Mesothelial cell of epicardium (in vitro differentiated cells): ENCODE data around the gene MTMR4. TPM values are rescaled to one million over a fixed set of nuclear protein-coding genes. Genes with fewer than 3 reads are reported as not detected.

Experiments
- DNase-seq, 2 experiments: peaks; one replicate each; pipeline ENCODE4 v3.0.0; 2021; ENCODE audit warnings: low spot score in 2 of 2; ENCODE audit not compliant: unreplicated experiment in 2 of 2
- H3K27ac Mint-ChIP-seq: 2 replicates; pipeline ENCODE4 v1.8.0; 2021; ENCODE audit warnings: mixed read lengths
- H3K27me3 Mint-ChIP-seq: 2 replicates; pipeline ENCODE4 v1.8.0; 2021; ENCODE audit warnings: low read depth, mixed read lengths
- H3K36me3 Mint-ChIP-seq: 2 replicates; pipeline ENCODE4 v1.8.0; 2021; ENCODE audit warnings: mixed read lengths
- H3K4me1 Mint-ChIP-seq: 2 replicates; pipeline ENCODE4 v1.8.0; 2021; ENCODE audit warnings: mixed read lengths
- H3K4me3 Mint-ChIP-seq: 2 replicates; pipeline ENCODE4 v1.8.0; 2021; ENCODE audit warnings: mild to moderate bottlenecking, moderate library complexity, mixed read lengths
- H3K9me3 Mint-ChIP-seq: 2 replicates; pipeline ENCODE4 v1.8.0; 2021; ENCODE audit warnings: mixed read lengths
- total RNA-seq: library from RNA; stranded (reverse); gene quantifications from 3 replicates; pipeline ENCODE4 v1.2.1, GENCODE V29; 2021
- TF ChIP-seq, protein P1 (sequence below): fragments of 200-600 bp; sonication (generic); IDR thresholded peaks from one replicate; pipeline ENCODE4 v1.5.0; 2021; ENCODE audit warnings: antibody characterized with exemption; ENCODE audit not compliant: unreplicated experiment

Gene MTMR4
- total RNA-seq, 1 donor from 2014 or later, result 73.1 TPM

- no peak overlapping the region for H3K27ac Mint-ChIP-seq
- no peaks in the 10 kb centered on the region for H3K9me3 Mint-ChIP-seq
- H3K27me3 Mint-ChIP-seq, result peaks cover 60% of the 10 kb centered on the region
- no peak for DNase-seq
- no peaks in the 10 kb centered on the region for H3K36me3 Mint-ChIP-seq
- TF ChIP-seq, protein P1, sequence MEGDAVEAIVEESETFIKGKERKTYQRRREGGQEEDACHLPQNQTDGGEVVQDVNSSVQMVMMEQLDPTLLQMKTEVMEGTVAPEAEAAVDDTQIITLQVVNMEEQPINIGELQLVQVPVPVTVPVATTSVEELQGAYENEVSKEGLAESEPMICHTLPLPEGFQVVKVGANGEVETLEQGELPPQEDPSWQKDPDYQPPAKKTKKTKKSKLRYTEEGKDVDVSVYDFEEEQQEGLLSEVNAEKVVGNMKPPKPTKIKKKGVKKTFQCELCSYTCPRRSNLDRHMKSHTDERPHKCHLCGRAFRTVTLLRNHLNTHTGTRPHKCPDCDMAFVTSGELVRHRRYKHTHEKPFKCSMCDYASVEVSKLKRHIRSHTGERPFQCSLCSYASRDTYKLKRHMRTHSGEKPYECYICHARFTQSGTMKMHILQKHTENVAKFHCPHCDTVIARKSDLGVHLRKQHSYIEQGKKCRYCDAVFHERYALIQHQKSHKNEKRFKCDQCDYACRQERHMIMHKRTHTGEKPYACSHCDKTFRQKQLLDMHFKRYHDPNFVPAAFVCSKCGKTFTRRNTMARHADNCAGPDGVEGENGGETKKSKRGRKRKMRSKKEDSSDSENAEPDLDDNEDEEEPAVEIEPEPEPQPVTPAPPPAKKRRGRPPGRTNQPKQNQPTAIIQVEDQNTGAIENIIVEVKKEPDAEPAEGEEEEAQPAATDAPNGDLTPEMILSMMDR, result no peak
- H3K4me3 Mint-ChIP-seq, result peak overlapping the region; percentile 46
- H3K4me1 Mint-ChIP-seq, result peaks cover 8% of the 10 kb centered on the region
Observed at GRCh38 chr17:58530655-58531054, 16.2 kb upstream of the MTMR4 start.

DNA sequence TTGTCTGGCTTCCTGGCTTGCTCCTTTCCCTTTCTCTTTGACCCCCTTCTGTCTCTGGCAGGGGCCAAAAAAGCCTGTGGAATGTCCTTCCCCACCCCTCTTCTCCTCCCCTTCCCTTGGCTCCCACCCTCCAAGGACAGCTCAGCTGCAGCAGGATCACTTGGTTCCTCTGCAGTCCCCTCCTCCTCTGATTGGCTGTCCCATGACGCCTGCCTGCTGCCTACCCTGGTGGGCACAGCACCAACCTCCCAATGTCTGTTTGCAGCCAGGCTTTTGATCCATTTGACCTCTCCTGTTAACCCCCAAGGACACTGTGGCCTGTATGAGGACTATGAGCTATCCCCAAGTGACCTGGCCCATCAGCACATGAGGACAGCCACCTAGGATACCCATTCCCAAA, 14.8 kb upstream of the MTMR4 start:
- no peak for DNase-seq
- Mint-ChIP-seq H3K9me3 (no peaks in the 10 kb centered on the region), H3K4me1 (peaks cover 15% of the 10 kb centered on the region), H3K4me3 (no peak overlapping the region), H3K36me3 (no peaks in the 10 kb centered on the region), H3K27me3 (peaks cover 47% of the 10 kb centered on the region), H3K27ac (no peak overlapping the region)
- TF ChIP-seq, protein P1, result no peak

DNA sequence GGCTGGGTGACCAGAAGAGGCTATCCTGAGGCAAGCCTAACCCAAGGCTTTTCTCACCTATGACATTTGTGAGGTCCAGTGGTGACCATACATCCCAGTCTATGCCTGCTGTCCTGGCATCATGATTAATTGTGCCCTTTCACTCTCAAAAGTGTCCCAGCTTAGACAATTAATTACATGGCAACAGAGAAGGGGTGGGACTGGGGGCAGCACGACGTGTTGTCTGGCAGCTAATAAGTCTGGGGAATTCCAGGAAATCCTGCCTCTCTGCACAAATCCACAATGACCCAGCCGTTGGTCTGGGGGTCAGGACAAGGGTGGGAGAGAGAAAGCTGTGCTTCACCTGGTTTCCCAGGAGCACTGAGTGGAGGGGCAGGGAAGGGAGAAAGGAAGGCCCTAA, 14.0 kb upstream of the MTMR4 start:
- Mint-ChIP-seq H3K4me1 (peaks cover 15% of the 10 kb centered on the region), H3K36me3 (no peaks in the 10 kb centered on the region), H3K9me3 (no peaks in the 10 kb centered on the region), H3K27ac (no peak overlapping the region), H3K4me3 (no peak overlapping the region), H3K27me3 (peaks cover 40% of the 10 kb centered on the region)
- TF ChIP-seq, protein P1, result no peak
- no peak for DNase-seq

DNA sequence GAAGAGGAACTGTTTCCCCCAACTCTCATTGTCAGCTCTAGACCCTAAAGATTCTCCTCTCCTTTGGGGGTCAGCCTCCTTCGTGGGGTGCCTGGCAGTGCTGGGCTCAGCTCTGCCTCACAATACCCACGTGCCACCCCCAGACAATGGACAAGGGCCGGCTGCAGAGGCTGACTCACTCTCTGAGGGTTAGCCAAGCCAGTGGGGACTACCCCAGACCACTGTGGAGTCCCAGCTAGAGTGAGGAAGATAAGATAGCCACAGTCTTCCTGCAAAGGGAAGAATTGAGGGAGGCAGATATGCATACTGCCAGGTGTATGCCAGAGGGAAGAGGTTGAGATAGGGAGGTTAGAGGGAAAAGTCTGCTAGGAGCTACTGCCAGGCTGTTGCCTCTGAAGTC, 13.5 kb upstream of the MTMR4 start:
- H3K4me1 Mint-ChIP-seq, result peaks cover 15% of the 10 kb centered on the region
- H3K4me3 Mint-ChIP-seq, result no peak overlapping the region
- H3K36me3 Mint-ChIP-seq, result no peaks in the 10 kb centered on the region
- H3K27ac Mint-ChIP-seq, result no peak overlapping the region
- H3K27me3 Mint-ChIP-seq, result peaks cover 36% of the 10 kb centered on the region
- H3K9me3 Mint-ChIP-seq, result no peaks in the 10 kb centered on the region
- TF ChIP-seq, protein P1, result no peak
- DNase-seq, result no peak

- Mint-ChIP-seq H3K27me3 (peaks cover 29% of the 10 kb centered on the region), H3K9me3 (no peaks in the 10 kb centered on the region), H3K36me3 (no peaks in the 10 kb centered on the region), H3K27ac (peak overlapping the region; percentile 81), H3K4me1 (peaks cover 12% of the 10 kb centered on the region), H3K4me3 (no peak overlapping the region)
- no peak for DNase-seq
- TF ChIP-seq, protein P1, result no peak
Observed at GRCh38 chr17:58527306-58527705, 12.9 kb upstream of the MTMR4 start.

DNA sequence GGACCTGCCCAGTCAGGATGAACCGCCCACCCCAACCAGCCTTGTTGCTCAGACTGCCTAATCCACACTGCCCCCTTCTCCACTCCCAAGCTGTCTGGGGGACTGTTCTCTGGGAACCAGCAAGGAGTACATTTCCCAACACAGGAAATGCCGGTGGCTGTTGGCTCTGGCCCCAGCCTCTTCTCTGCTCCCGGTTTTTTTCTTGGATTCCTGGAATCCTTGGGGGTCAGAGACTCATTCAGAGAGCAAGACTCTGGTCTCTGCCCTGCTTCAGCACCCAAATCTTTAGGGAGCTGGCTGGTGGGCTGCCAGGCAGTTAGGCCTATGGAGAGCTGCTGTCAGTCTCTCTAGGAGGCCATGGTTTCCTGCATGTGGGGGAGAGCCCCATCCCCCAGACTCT, 10.8 kb upstream of the MTMR4 start:
- H3K36me3 Mint-ChIP-seq, result no peaks in the 10 kb centered on the region
- H3K27me3 Mint-ChIP-seq, result peaks cover 17% of the 10 kb centered on the region
- H3K4me1 Mint-ChIP-seq, result peaks cover 10% of the 10 kb centered on the region
- TF ChIP-seq, protein P1, result no peak
- H3K4me3 Mint-ChIP-seq, result no peak overlapping the region
- no peaks in the 10 kb centered on the region for H3K9me3 Mint-ChIP-seq
- H3K27ac Mint-ChIP-seq, result peak overlapping the region; percentile 91
- DNase-seq, result no peak
